WERI-Rb-1 (cell line): ENCODE data around the gene PLOD3.
"Not testable (repeated sequence)": the region's sequence is repeated elsewhere in the genome, so short reads cannot be mapped to it uniquely, and the experiment has no call there.

ENCODE experiments used
- DNase-seq: peaks from one replicate; pipeline ENCODE4 v3.0.0-alpha.2; 2020
- H3K27ac ChIP-seq: fragments of 250-450 bp; sonication (Bioruptor Pico); 2 replicates; pipeline ENCODE4 v1.5.1; 2020; ENCODE audit warnings: mild to moderate bottlenecking, moderate library complexity
- H3K27me3 ChIP-seq: fragments of 250-450 bp; sonication (Bioruptor Pico); 2 replicates; pipeline ENCODE4 v1.5.1; 2021; ENCODE audit warnings: mild to moderate bottlenecking, low read depth, moderate library complexity; ENCODE audit not compliant: insufficient read depth, severe bottlenecking
- H3K36me3 ChIP-seq: fragments of 250-450 bp; sonication (Bioruptor Pico); 2 replicates; pipeline ENCODE4 v1.5.1; 2020; ENCODE audit warnings: mild to moderate bottlenecking, moderate library complexity
- H3K4me3 ChIP-seq: 2 replicates; pipeline ENCODE4 v1.5.1; 2011; ENCODE audit warnings: low read depth, mild to moderate bottlenecking, control low read depth, low read length
- H3K9me3 ChIP-seq: fragments of 250-450 bp; sonication (Bioruptor Pico); 2 replicates; pipeline ENCODE4 v1.5.1; 2021; ENCODE audit warnings: mild to moderate bottlenecking, moderate library complexity; ENCODE audit not compliant: severe bottlenecking
- TF ChIP-seq, protein P1 (sequence below): IDR thresholded peaks from 2 replicates; pipeline ENCODE4 v1.5.1; 2011; ENCODE audit warnings: low read depth, mild to moderate bottlenecking, control low read depth, inconsistent platforms, low read length

The PLOD3 gene

GRCh38 chr7:101202603-101202918, 14.8 kb downstream of the PLOD3 start:
- H3K27me3 ChIP-seq: peaks cover 10% of the 10 kb centered on the region
- H3K4me3 ChIP-seq: no peak overlapping the region
- H3K27ac ChIP-seq: no peak overlapping the region
- no peaks in the 10 kb centered on the region for H3K9me3 ChIP-seq
- peaks cover 11% of the 10 kb centered on the region for H3K36me3 ChIP-seq
- TF ChIP-seq, protein P1, sequence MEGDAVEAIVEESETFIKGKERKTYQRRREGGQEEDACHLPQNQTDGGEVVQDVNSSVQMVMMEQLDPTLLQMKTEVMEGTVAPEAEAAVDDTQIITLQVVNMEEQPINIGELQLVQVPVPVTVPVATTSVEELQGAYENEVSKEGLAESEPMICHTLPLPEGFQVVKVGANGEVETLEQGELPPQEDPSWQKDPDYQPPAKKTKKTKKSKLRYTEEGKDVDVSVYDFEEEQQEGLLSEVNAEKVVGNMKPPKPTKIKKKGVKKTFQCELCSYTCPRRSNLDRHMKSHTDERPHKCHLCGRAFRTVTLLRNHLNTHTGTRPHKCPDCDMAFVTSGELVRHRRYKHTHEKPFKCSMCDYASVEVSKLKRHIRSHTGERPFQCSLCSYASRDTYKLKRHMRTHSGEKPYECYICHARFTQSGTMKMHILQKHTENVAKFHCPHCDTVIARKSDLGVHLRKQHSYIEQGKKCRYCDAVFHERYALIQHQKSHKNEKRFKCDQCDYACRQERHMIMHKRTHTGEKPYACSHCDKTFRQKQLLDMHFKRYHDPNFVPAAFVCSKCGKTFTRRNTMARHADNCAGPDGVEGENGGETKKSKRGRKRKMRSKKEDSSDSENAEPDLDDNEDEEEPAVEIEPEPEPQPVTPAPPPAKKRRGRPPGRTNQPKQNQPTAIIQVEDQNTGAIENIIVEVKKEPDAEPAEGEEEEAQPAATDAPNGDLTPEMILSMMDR: no peak
- DNase-seq: no peak

DNA sequence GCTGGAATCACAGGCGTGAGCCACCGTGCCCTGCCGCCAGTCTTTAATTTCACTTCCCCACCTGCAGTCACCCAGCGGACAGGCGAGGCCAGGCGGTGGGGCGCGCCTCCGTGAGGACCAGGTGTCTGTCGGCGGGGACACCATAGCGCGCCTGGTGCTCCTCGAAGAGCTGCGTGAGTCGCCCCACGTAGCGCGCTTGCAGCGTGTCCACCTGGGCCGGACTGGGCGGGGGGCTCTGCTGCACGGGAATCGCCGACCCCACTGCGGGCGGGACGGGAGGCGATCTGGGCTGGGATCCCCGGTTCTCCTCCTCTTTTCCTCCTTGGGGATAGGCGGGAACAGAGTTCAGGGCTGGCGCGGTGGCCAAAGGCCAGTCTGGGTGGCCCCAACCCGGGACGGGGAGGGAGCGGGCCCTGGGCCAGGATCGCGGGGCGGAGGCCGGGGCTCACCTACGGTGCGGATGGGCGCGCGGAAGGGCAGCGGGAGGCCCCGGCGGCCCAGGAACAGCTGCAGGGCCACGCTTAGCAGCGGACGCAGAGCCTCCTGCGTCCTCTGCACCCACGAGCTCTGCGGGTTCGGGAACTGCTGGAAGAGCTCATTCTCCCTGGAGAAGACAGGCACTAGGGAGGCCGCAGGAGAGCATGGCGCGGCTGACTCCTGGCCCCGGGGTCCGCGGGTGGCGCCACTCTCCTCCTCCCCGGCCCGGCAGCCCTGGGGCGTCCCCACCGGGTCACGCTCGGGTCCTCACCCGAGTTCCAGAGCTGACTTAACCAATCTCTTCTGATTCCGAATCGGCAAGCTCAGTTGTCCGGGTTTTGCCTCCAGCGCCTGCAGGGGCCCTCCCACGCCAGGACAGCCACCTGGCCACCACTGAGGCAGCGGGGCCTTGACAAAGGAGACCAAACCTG, 15.4 kb downstream of the PLOD3 start:
- Histone ChIP-seq H3K27ac (no peak overlapping the region), H3K4me3 (peak overlapping the region; percentile 31), H3K27me3 (peaks cover 10% of the 10 kb centered on the region), H3K9me3 (no peaks in the 10 kb centered on the region), H3K36me3 (peaks cover 8% of the 10 kb centered on the region)
- no peak for DNase-seq
- TF ChIP-seq, protein P1: no peak

DNA sequence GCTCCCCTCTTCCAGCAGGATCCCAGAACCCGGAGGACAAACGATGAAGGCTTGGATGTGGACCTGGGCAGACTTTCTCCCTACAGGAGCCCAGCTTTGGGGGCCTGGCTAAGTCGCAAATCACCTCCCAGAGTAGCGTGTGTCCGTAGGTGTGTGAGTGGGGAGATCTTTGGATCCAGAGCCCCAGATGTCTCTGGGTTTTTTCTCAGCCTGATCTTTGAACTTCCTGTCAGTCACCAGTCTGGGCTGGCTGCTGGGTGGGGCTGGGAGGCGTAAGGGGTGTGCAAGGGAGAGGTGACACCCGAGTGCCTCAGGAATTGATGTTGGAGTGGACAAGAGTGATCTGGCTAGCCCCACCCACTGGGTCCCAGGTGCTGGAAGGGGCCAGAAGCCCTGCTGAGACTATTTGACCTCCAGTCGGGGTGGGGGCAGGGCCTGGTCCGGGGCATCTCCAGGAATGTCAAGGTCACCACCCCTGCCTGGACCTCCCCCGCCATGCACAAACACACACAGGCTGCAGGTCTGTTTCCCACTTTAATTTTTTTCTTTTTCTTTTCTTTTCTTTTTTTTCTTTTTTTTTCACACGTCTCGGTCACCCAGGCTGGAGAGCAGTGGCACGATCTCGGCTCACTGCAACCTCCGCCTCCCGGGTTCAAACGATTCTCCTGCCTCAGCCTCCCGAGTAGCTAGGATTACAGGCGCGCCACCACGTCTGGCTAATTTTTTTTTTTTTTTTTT, 16.4 kb downstream of the PLOD3 start, which contains the start of gene MOGAT3:
MOGAT3 (minus strand) TSS at position 175 of the 738 bp plus-strand sequence. CDS start 182 bp downstream, outside the sequence.
- Histone ChIP-seq H3K27ac (no peak within 1 kb of the TSS), H3K36me3 (peaks cover 4% of the 10 kb centered on the region), H3K9me3 (no peaks in the 10 kb centered on the region), H3K4me3 (peak within 1 kb of the TSS; percentile 31), H3K27me3 (peaks cover 10% of the 10 kb centered on the region)
- TF ChIP-seq, protein P1: no peak
- DNase-seq: no peak

DNA sequence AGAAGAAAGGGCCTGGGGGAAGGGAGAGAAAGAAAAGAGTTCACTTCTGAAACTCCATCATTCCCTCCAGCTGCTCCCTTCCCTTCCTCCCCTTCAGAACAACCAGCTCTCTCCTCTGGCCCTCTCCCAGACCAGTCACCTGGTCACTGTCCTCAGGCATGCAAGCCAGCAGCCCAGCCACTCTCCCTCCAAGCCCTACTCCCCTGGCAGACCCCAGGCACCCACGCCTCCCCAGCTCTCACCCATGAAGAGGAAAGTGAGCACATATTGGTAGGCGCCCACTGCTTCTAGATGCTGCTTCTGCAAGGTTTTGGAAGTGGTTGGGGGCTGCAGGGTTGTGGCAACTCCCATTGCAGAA, 16.9 kb downstream of the PLOD3 start:
- Histone ChIP-seq H3K27me3 (peaks cover 10% of the 10 kb centered on the region), H3K27ac (no peak overlapping the region), H3K9me3 (no peaks in the 10 kb centered on the region), H3K36me3 (no peaks in the 10 kb centered on the region), H3K4me3 (no peak overlapping the region)
- DNase-seq: no peak
- TF ChIP-seq, protein P1: no peak

DNA sequence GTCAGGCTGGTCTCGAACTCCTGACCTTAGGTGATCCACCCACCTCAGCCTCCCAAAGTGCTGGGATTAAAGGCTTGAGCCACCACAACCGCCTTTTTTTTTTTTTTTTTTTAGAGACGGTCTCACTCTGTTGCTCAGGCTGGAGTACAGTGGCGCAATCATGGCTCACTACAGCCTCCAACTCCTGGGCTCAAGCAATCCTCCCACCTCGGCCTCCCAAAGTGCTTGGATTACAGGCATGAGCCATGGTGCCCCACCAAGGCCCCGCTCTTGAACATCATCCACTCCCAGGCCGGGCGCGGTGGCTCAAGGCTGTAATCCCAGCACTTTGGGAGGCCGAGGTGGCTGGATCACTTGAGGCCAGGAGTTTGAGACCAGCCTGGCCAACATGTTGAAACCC, 17.9 kb downstream of the PLOD3 start:
- not testable (repeated sequence) for H3K4me3 ChIP-seq, H3K36me3 ChIP-seq, H3K9me3 ChIP-seq, H3K27me3 ChIP-seq, H3K27ac ChIP-seq, DNase-seq

DNA sequence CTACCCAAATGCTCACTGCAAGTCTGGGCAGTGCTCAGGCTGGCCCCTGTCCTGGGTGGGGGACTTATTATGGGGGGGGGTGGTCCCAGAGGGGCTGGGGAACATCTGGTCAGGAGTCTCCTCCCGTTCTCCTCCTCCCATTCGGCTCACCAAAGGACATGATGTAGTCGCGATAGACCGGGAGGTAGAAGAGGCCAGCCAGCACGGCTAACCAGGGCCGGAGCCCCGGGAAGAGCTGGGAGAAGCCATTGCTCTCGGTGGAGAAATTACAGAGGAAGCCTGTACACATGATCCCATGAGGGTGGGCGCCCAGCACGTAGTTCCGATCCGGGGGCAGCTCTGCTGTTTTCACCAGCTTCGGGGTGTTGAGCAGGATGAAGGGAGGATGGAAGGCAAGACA, 18.9 kb downstream of the PLOD3 start:
- H3K36me3 ChIP-seq: no peaks in the 10 kb centered on the region
- TF ChIP-seq, protein P1: no peak
- no peak overlapping the region for H3K27ac ChIP-seq
- H3K27me3 ChIP-seq: peaks cover 11% of the 10 kb centered on the region
- DNase-seq: no peak
- H3K9me3 ChIP-seq: no peaks in the 10 kb centered on the region
- no peak overlapping the region for H3K4me3 ChIP-seq
